ENCODE results near the gene TOMM6.

Gene TOMM6

DNA sequence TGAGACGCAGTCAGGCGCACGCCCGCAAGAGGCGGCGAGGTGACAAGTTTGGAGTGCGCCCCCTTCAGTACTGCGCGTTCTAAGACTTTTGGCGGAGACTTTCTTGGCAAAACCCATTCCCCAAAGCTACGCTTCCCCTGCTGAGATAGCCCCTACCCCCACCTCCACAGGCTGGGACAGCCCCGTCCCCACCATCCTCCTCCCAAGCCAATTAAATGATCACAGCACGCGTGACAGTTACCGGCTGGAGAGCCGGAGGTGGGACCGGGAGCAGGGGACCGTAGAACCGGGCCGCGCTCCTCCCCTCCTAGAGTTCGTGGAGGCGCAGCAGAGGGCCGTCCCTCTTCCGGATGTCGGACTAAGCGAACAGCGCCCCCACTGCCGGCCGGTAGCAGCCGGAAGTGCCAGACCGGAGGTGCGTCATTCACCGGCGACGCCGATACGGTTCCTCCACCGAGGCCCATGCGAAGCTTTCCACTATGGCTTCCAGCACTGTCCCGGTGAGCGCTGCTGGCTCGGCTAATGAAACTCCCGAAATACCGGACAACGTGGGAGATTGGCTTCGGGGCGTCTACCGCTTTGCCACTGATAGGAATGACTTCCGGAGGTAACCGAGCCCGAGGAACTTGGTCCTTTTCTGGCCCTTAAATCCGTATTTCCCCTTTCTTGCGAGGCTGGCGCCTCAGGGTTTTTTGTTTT lies at the start of gene TOMM6:
TSS of gene TOMM6 (plus strand) at position 476 of the 699 bp plus-strand sequence. CDS start at position 480, 4 bp downstream.
- DNase-seq (ENCODE audit: low read depth): peak; percentile 93

- DNase-seq (ENCODE audit: low read depth): no peak
These were observed 48.5 kb upstream of the TOMM6 start for GRCh38 chr6:41739041-41739440.

- no peak for DNase-seq (ENCODE audit: low read depth)
These were observed 46.9 kb upstream of the TOMM6 start for GRCh38 chr6:41740366-41741162.

DNA sequence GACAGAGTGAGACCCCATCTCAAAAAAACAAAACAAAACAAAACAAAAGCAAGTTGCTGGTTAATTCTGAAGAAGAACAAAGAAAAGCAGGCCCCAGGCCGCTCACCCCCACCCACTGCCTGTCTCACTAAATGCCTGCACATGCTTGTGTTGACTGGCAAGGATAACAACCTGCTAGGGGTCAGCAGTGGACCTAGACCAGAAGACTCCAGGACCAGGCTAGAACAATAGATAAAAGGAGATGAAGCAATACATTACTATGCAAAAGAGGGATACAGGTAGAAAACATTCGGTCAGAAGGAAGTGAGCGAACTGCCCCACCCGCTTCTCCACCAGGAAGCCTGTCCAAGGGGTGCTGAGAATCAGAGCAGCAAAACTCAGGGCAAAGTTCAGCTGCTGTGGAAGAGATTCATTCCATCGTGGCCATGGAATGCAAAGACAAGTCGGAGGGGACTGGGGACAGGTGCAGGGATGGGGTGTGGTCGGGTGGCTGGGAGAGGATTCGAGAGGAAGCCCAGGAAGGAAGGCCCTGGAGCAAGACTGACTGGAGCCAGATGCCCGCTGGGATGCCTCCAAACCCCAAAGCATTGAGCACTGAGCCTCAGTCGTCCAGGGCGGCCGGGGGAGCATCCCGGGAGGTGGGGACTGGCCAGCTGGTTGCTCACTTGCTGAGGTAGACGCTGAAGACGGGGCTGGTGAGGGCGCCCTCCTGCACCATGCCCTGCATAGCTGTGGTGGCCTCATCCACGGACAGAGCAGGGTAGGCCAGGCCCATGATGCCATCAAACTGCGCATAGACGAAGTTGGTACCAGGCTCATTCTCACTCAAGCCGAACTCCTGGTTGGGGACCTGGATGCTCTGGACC lies 45.6 kb upstream of the TOMM6 start:
- no peak for DNase-seq (ENCODE audit: low read depth)

DNA sequence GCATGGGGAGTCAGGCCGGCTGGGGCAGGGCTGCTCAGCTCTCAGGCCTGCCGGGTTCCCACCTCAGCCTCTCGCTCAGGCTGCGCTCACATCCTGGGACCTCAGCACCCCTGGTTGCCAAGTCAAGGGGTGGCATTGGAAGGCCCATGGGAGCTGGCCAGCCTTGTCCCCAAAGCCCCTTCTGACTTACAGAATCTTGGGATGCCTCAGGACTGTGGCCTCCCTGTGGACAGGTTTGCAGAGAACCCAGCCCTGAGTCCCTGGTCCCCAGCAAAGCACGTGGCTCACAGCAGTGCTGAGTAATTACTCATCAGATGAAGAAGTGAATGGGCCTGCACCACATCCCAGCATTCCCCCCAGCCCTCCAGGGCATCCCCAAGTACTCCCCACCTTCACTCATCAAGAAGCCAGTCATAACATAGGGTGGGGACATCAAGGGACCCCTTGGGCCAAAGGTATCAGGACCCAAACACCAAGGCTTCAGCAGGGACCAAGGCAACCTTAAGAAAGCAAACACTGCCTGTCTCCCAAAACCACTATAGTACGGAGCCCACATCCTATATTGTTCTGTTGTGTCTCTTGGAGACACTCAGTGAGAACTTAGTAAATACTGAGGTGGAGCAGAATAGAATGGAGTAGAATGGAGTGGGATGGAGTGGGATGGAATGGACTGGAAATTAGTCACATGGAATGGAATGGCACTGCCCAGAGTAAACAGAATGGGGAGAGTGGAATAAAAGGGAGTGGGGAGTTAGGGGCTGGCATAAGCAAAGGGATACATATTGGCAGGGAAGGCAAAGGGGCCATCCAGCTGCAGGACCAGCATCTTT lies 43.9 kb upstream of the TOMM6 start:
- DNase-seq (ENCODE audit: low read depth): no peak

- no peak for DNase-seq (ENCODE audit: low read depth)
These were observed 43.2 kb upstream of the TOMM6 start for GRCh38 chr6:41744236-41744787.

- no peak for DNase-seq (ENCODE audit: low read depth)
These were observed 41.4 kb upstream of the TOMM6 start for GRCh38 chr6:41746107-41746506.

GRCh38 chr6:41747256-41748101 lies 40.0 kb upstream of the TOMM6 start, which contains the start of gene PGC:
TSS of gene PGC (minus strand) at chr6:41747397. CDS start at chr6:41747334, 63 bp downstream.
- DNase-seq (ENCODE audit: low read depth): no peak

DNA sequence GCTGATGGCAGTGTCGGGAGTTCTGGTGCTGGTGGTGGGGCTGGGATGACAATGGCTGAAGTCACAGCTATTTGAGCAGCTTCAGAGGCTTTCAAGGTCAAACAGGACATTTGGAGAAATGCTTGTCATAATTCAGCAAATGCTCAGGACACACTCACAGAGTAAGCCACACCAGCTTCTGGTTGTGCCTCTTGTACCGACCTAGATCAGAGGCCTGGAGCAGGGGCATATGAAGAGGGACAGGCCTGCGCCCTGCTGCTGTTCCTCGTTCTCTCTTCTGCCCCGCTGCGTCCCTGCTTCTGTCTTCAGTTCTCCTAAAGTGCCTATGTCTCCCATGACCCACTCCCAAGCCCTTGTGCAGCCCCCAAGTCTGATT lies 39.4 kb upstream of the TOMM6 start:
- no peak for DNase-seq (ENCODE audit: low read depth)

- no peak for DNase-seq (ENCODE audit: low read depth)
These were observed 39.0 kb upstream of the TOMM6 start for GRCh38 chr6:41748542-41748941.

GRCh38 chr6:41750374-41750773 lies 37.1 kb upstream of the TOMM6 start:
- no peak for DNase-seq (ENCODE audit: low read depth)

- DNase-seq (ENCODE audit: low read depth): no peak
These were observed 31.6 kb upstream of the TOMM6 start for GRCh38 chr6:41755895-41756294.

DNA sequence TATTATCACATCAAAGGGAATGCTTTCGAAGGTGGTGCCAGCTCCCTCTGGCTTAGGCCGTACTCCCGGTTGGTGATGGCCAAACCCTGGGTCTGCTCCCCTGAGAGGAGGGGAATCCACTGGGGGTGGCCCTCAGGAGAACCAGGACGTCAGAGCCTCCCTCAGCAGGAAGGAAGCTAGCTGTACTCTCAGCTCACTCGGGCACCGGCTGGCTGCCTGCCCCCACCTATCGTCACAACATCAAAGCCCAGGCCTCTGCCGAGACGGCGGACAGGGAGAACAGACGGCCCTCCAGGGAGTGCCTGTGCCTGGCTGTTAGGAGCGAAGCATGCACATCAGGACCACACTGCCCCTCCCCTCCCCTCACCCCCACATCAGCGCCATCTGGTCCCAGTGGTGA lies 31.1 kb upstream of the TOMM6 start:
- no peak for DNase-seq (ENCODE audit: low read depth)

GRCh38 chr6:41757271-41757670 lies 30.2 kb upstream of the TOMM6 start:
- DNase-seq (ENCODE audit: low read depth): no peak

DNA sequence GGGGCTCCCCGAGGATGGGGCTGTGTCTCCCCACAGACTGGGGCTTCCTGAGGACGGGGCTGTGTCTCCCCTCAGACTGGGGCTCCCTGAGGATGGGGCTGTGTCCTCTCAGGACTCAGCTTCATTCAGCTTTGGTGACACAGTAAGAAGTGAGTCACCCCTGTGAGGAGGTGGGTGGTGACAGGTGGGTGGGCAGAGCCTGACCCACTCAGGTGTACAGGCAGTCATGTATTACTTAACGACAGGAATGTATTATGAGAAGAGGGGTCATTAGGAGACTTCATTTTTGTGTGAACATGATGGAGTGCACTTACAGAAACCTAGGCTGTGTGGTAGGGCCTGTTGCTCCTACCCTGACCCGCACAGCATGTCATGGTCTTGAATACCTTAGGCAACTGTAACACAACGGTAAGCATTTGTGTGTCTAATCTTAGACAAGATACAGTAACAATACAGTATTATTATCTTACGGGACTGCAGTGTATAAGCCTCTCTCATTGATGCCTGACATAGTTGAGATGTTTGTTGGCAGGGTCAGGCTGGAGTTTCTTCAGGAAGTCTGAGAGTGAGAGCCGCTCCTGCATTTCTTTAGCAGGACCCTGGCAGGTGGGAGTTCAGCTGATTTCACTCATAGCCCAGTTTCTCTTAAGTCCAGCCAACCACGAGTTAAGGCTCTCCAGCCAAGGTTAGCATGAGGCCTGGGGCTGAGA lies 29.4 kb upstream of the TOMM6 start:
- DNase-seq (ENCODE audit: low read depth): no peak

DNA sequence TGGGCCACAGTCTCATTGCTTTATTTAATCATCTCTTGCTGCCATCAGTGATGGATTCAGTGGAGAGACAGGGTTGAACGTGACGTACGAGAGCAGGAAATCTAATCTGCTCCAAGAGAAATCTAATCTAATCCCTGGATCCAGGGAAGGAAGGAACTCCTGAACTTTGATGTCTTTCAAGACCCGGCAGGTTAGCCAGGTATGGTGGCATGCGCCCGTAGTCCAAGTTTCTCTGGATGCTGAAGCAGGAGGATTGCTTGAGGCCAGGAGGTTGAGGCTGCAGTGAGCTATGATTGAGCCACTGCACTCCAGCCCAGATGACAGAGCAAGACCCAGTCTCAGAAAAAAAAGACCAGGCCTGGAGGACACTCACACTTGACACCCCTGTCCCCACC lies 28.9 kb upstream of the TOMM6 start:
- DNase-seq (ENCODE audit: low read depth): no peak

DNA sequence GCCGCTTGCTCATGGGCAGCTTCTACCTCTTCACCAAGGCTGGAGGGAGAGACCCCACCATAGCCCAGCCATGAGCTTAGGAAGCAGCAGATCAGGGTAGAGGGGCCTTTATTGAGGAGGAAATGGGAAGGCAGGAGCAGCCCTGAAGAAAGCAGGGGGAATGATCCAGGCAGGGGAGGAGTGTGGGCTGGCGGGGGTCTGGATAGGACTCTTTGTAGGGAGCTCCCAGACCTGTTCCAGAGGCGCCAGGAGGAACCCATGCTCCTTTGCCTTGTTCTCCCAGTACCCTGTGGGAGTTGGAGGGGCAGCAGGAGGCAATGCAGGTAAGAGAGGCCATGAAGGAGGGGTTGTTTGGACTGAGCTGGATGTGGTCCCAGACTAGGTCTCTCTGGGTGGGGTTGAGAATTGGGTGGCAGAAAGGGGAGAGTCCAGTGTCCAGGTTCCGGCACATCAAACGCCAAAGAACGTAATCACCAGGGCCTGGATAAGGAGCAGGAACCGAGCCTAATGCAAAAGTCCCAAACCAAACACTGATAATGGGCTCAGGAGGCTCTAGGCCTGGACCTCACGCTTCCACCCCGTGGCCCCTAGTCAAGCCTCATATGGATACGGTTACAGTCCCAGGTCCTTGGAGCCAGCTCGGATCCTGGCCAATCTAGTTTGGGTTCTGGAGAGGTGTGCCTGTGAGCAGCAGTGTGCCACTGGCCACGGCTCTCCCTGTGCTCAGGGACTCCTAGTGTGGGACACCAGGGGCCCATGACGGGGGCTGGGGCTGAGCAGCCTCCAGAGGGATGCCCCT lies 28.2 kb upstream of the TOMM6 start:
- no peak for DNase-seq (ENCODE audit: low read depth)

GRCh38 chr6:41759905-41760579 lies 27.5 kb upstream of the TOMM6 start:
- DNase-seq (ENCODE audit: low read depth): no peak
